SU-DHL-6 (cell line): Measurements from ENCODE around the gene RIN1.

Experiments used
- EZH2phosphoT487 ChIP-seq: fragments of 200-600 bp; sonication (generic), shearing (Covaris generic); conservative IDR thresholded peaks from 2 replicates; pipeline ENCODE4 v1.6.1; 2018; ENCODE audit warnings: mild to moderate bottlenecking, antibody characterized with exemption, low read length, moderate library complexity, mixed read lengths
- TF ChIP-seq, protein P1 (sequence below): fragments of 200-600 bp; sonication (generic); IDR thresholded peaks from one replicate; pipeline ENCODE4 v1.5.1; 2017; ENCODE audit warnings: antibody characterized with exemption, mild to moderate bottlenecking, low read length, moderate library complexity; ENCODE audit not compliant: insufficient read depth, poor library complexity, severe bottlenecking

DNA sequence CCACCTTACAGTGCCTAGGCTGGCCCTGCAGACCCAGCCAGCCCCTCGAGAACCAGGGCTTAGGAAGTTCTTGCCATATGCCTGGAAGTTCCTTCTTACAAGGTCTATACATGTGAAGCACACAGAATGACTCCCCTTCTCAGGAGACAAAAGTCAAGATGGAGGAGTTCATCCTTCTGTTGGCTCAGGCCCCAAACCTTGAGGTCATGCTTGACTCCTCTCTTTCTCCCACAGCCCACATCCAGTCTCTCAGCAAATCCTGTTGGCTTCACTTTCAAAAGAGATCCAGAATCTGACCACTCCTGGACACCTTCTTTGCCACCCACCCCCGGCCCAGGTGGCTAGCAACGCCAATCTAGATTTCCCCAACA is 17.6 kb downstream of the RIN1 start:
- TF ChIP-seq, protein P1, sequence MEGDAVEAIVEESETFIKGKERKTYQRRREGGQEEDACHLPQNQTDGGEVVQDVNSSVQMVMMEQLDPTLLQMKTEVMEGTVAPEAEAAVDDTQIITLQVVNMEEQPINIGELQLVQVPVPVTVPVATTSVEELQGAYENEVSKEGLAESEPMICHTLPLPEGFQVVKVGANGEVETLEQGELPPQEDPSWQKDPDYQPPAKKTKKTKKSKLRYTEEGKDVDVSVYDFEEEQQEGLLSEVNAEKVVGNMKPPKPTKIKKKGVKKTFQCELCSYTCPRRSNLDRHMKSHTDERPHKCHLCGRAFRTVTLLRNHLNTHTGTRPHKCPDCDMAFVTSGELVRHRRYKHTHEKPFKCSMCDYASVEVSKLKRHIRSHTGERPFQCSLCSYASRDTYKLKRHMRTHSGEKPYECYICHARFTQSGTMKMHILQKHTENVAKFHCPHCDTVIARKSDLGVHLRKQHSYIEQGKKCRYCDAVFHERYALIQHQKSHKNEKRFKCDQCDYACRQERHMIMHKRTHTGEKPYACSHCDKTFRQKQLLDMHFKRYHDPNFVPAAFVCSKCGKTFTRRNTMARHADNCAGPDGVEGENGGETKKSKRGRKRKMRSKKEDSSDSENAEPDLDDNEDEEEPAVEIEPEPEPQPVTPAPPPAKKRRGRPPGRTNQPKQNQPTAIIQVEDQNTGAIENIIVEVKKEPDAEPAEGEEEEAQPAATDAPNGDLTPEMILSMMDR: no peak
- TF ChIP-seq EZH2phosphoT487: no peak
